Activated CD8-positive, alpha-beta T cell treated with anti-CD3 and anti-CD28 coated beads for 36 hours (primary cell): Measurements from ENCODE around the gene SMTN. TPM values are rescaled to one million over a fixed set of nuclear protein-coding genes. Genes with fewer than 3 reads are reported as not detected.
"Not testable (repeated sequence)": the region's sequence is repeated elsewhere in the genome, so short reads cannot be mapped to it uniquely, and the experiment has no call there.

Experiments
- ATAC-seq: fragments of 200-7000 bp; cut with Tn5 transposase; one replicate; pipeline ENCODE4 v1.10.0; 2021; ENCODE audit warnings: mild to moderate bottlenecking, moderate library complexity
- CTCF ChIA-PET: fragments of 350-600 bp; sonication (Branson Sonifier 250); formaldehyde crosslinking; loops from one replicate; lab custom pipeline; 2021; ENCODE audit warnings: antibody characterized with exemption; lab: Charles Lee
- POLR2A ChIA-PET: fragments of 350-600 bp; sonication (Branson Sonifier 250); formaldehyde crosslinking; loops from one replicate; lab custom pipeline; 2021; ENCODE audit warnings: antibody characterized with exemption; lab: Charles Lee
- DNase-seq: peaks from one replicate; pipeline ENCODE4 v3.0.0-alpha.2; 2020
- H3K27ac Mint-ChIP-seq: one replicate; pipeline ENCODE4 v1.8.0; 2021; ENCODE audit warnings: mild to moderate bottlenecking, mixed read lengths
- H3K27me3 Mint-ChIP-seq: one replicate; pipeline ENCODE4 v1.8.0; 2021; ENCODE audit warnings: mixed read lengths
- H3K36me3 Mint-ChIP-seq: one replicate; pipeline ENCODE4 v1.8.0; 2021; ENCODE audit warnings: low read depth, mixed read lengths
- H3K4me1 Mint-ChIP-seq: one replicate; pipeline ENCODE4 v1.8.0; 2021; ENCODE audit warnings: low read depth, mixed read lengths
- H3K4me3 Mint-ChIP-seq: one replicate; pipeline ENCODE4 v1.8.0; 2021; ENCODE audit warnings: mild to moderate bottlenecking, moderate library complexity, mixed read lengths
- H3K9me3 Mint-ChIP-seq: one replicate; pipeline ENCODE4 v1.8.0; 2021; ENCODE audit warnings: mixed read lengths
- CTCF ChIP-seq: fragments of 200-600 bp; IDR thresholded peaks from one replicate; pipeline ENCODE4 v1.8.0; 2022; ENCODE audit warnings: antibody characterized with exemption, mild to moderate bottlenecking
- intact Hi-C: fragments of 100-400 bp; cut with micrococcal nuclease; formaldehyde crosslinking; loops from one replicate; pipeline ENCODE4 v1.10.0; 2022
- total RNA-seq, 2 experiments: library from RNA; stranded (reverse); gene quantifications; one replicate each; pipeline ENCODE4 v1.2.3, GENCODE V29; 2021

The SMTN gene
- total RNA-seq, 2 experiments from 2014 or later: 32.0 to 36.3 TPM

GRCh38 chr22:31056986-31057599 lies 24.0 kb upstream of the SMTN start:
- no peaks in the 10 kb centered on the region for H3K27me3 Mint-ChIP-seq
- POLR2A ChIA-PET: interaction anchor here (1.2 kb wide), 1 partner anchor 703 kb away, joined by 3 read pairs; no protein-coding TSS in a partner anchor

GRCh38 chr22:31059663-31060062 lies 21.5 kb upstream of the SMTN start:
- POLR2A ChIA-PET, DNase-seq, H3K27me3 Mint-ChIP-seq, ATAC-seq, H3K4me1 Mint-ChIP-seq, H3K36me3 Mint-ChIP-seq, intact Hi-C loops, H3K4me3 Mint-ChIP-seq, H3K27ac Mint-ChIP-seq, CTCF ChIA-PET, H3K9me3 Mint-ChIP-seq: not testable (repeated sequence)

More at GRCh38 chr22:31056986-31057599, 24.0 kb upstream of the SMTN start:
- no peak overlapping the region for H3K4me3 Mint-ChIP-seq
- H3K4me1 Mint-ChIP-seq: no peaks in the 10 kb centered on the region
- H3K27ac Mint-ChIP-seq: no peak overlapping the region
- ATAC-seq (no peak), DNase-seq (no peak)
- H3K36me3 Mint-ChIP-seq: no peaks in the 10 kb centered on the region
- CTCF ChIA-PET: interaction anchor here (1.0 kb wide), 1 partner anchor 294 kb away, joined by 3 read pairs; no protein-coding TSS in a partner anchor
- no peak for TF ChIP-seq CTCF
- H3K9me3 Mint-ChIP-seq: no peaks in the 10 kb centered on the region
- intact Hi-C loops: no loop called here

- intact Hi-C loops: no loop called here
- TF ChIP-seq CTCF: no peak
- Mint-ChIP-seq H3K36me3 (no peaks in the 10 kb centered on the region), H3K9me3 (no peaks in the 10 kb centered on the region), H3K27me3 (no peaks in the 10 kb centered on the region), H3K4me1 (no peaks in the 10 kb centered on the region), H3K27ac (no peak overlapping the region), H3K4me3 (no peak overlapping the region)
- no peak for ATAC-seq
- ChIA-PET POLR2A (interaction anchor here (0.5 to 1.3 kb wide), 3 partner anchors 18 to 71 kb away, joined by 3 to 4 read pairs (median 3); no protein-coding TSS in a partner anchor), CTCF (interaction anchor here (1.8 kb wide), 1 partner anchor 143 kb away, joined by 7 read pairs; no protein-coding TSS in a partner anchor)
- no peak for DNase-seq
Observed at GRCh38 chr22:31062566-31063230, 18.4 kb upstream of the SMTN start.

GRCh38 chr22:31064369-31064768 lies 16.7 kb upstream of the SMTN start:
- H3K9me3 Mint-ChIP-seq: no peaks in the 10 kb centered on the region
- no peak for TF ChIP-seq CTCF
- intact Hi-C loops: no loop called here
- H3K27ac Mint-ChIP-seq: no peak overlapping the region
- ATAC-seq: no peak
- CTCF ChIA-PET: interaction anchor here (0.9 to 1.8 kb wide), 5 partner anchors 10 to 144 kb away, joined by 3 to 8 read pairs (median 4); no protein-coding TSS in a partner anchor
- DNase-seq: no peak
- H3K4me1 Mint-ChIP-seq: no peaks in the 10 kb centered on the region
- H3K27me3 Mint-ChIP-seq: no peaks in the 10 kb centered on the region
- peak overlapping the region; percentile 63 for H3K4me3 Mint-ChIP-seq
- POLR2A ChIA-PET: interaction anchor here (0.7 to 1.3 kb wide), 2 partner anchors 21 to 547 kb away, joined by 4 to 6 read pairs; no protein-coding TSS in a partner anchor
- no peaks in the 10 kb centered on the region for H3K36me3 Mint-ChIP-seq

- Mint-ChIP-seq H3K4me3 (no peak overlapping the region), H3K27ac (no peak overlapping the region), H3K36me3 (no peaks in the 10 kb centered on the region), H3K27me3 (peaks cover 3% of the 10 kb centered on the region), H3K4me1 (no peaks in the 10 kb centered on the region), H3K9me3 (no peaks in the 10 kb centered on the region)
- intact Hi-C loops: no loop called here
- CTCF ChIA-PET: no interaction called here
- no peak for DNase-seq
- no peak for ATAC-seq
- POLR2A ChIA-PET: no interaction called here
- no peak for TF ChIP-seq CTCF
Observed at GRCh38 chr22:31068970-31069369, 12.1 kb upstream of the SMTN start.

- ATAC-seq, H3K27ac Mint-ChIP-seq, POLR2A ChIA-PET, H3K4me3 Mint-ChIP-seq, intact Hi-C loops, H3K9me3 Mint-ChIP-seq, H3K36me3 Mint-ChIP-seq, H3K27me3 Mint-ChIP-seq, DNase-seq, H3K4me1 Mint-ChIP-seq, CTCF ChIA-PET: not testable (repeated sequence)
Observed at GRCh38 chr22:31069691-31070314, 11.3 kb upstream of the SMTN start.

GRCh38 chr22:31073125-31073524 lies 8.0 kb upstream of the SMTN start:
- POLR2A ChIA-PET, H3K9me3 Mint-ChIP-seq, H3K27ac Mint-ChIP-seq, H3K27me3 Mint-ChIP-seq, H3K36me3 Mint-ChIP-seq, H3K4me1 Mint-ChIP-seq, DNase-seq, ATAC-seq, intact Hi-C loops, H3K4me3 Mint-ChIP-seq, CTCF ChIA-PET: not testable (repeated sequence)
